Right kidney (tissue), 1 donor: ENCODE results near the gene MLLT3.

Source experiments
- DNase-seq: peaks from one replicate; pipeline ENCODE4 v3.0.0-alpha.2; 2016

The MLLT3 gene

GRCh38 chr9:20476912-20477521 lies 145.3 kb downstream of the MLLT3 start:
- DNase-seq: no peak

DNA sequence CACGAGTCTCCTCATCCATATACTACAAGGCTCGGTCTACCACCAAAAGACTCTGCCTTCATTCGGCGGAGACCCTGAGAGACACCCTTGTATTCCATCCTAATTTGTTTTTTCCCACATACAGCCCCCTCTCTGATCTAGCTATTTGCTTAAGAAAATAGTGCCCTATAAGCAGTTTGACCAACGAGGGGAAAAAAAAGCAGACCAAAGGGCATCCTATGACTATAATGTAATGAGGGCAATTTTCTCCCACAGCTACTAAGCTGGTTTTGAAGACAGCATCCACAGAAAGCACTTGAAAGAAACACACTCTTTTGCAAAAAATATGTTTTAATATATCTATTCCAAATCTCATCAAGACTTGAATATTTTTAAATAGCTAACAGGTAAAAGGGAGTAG lies 147.8 kb downstream of the MLLT3 start:
- no peak for DNase-seq

DNA sequence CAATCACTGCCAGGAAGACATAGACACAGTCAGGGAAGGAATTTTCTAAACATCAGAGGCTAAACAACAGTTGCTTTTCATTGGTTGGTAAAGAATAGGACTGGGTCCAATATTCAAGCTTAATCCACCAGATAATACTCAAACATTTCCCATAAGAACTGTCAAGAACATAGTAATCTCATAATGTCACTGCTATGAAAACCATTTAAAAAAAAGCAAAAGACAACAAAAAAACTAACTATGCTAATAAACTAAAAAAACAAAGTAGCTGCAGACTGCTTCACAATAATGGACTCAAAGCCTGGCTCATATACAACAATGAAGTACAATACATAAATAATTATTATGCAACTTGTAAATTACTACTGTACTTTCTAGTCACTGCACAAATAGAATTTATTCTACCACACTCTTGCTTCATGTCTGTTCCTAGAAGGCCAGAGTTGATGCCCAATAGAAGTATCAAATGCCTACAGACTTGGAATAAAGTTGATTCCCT lies 148.7 kb downstream of the MLLT3 start:
- no peak for DNase-seq

DNA sequence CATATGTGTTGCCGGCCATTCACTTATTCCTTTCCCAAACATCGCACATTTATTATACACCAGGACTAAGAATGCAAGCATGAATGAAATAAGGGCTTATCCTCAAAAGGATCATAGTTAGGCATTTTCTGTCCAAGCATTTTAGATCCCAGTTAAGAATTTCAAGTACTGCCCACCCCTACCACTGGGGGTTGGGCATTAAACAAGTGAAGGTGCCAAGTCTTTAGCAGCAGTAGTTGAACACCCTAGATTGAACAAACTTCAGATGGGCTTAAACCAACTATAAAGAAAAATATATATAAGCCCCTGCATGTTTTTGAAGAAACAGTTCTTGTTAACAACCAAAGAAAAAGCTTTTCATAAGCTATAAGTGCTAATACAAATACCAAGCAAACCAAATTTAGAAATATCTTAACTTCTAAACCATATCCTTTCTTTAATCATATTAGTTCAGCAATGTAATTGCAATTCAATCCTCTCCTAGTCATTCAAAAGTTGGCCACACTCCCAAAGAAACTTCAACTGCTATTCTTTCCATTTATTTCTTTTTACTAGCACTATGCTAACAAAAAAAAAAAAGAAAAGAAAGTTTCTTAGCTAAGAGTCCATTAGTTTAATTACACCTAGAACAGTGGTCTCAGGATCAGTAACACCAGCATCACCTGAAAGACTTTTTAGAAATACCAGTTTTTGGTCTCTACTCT lies 149.8 kb downstream of the MLLT3 start:
- no peak for DNase-seq

DNA sequence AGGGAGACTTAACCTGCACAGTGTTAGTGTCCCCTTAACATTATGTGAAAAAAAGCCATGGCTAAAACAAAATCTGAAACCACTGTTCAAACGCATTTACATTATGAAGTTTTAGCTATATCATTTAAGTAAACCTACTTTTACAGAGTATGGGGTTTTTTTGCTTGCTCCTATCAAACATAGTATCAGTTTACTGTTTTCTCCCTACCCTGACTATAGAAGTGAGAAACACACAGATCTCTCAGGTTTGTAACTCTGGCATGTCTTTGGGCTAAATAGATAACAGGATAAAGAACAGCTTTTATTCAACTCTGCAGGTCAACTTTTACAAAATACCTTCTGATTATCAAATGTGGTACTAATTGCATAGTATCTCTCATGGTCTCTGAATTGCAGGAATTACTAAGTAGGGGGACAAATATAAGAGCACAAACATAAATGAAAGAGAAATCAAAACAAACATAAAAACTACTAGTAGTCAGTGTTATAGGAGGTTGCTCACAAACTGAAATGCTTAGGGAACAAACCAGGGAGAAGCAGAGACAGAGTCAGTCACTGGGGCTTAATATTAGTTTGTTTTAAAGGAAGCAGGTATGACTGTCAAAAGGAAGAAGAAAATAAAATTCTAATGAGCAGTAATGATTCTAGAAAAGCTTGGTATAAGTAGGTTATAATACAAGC lies 155.8 kb downstream of the MLLT3 start:
- no peak for DNase-seq

DNA sequence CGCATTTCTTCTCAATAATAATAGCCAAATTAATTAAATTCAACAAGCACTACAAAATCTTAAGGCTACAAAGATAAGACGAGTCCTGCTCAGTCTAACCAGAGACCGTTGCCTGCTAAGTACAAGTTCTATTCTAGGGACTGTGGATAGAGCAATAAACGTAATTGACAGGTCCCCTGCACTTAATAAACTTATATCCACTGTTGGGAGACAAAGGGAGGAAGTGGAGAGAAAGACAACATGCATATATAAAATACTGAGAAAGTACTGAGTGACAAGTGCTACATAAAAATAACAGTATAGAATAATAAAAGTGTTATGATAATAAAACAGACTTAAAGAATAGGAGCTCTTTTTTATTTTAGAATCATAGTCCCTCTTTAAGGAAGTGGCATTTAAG lies 158.1 kb downstream of the MLLT3 start:
- no peak for DNase-seq

DNA sequence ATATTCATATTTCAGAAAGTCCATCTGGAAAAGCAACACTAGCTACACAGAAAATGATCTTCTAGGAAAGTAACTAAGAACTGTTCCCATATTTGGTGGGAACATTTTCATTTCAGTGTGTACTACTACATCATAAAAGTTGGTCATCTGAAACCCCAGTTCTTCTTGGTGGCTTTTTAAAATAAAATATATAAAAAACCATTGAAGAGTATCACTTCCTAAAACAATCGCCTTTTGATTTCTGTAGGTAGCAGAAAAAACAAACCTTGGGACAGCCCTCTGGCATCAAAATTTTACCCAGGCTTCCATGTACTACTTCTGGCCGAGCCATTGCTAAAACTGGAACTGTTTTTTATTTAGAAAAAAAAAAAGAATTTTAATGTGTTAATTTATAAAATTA lies 158.5 kb downstream of the MLLT3 start:
- no peak for DNase-seq

GRCh38 chr9:20462410-20462809 lies 159.9 kb downstream of the MLLT3 start:
- DNase-seq: no peak

DNA sequence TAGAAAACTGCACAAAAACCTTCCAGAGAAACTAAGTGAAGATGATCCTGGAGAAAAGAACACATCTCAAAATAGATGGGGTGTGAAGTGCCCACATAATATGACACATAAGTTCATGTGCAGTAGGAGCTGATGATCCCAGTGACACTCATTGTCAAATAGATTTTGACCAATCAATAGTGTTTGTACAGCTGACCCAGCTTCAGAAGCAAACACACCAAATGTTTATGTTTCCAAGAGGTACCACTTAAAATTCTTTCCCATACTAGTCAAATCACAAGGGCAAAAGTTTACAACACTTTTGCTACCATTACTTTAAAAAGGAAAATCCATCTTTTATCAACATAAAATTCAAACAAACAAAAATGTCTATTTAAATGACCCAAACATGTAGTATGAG lies 175.0 kb downstream of the MLLT3 start:
- DNase-seq: no peak

GRCh38 chr9:20446248-20446647 lies 176.1 kb downstream of the MLLT3 start:
- DNase-seq: no peak

GRCh38 chr9:20442461-20443319 lies 179.6 kb downstream of the MLLT3 start:
- DNase-seq: no peak

DNA sequence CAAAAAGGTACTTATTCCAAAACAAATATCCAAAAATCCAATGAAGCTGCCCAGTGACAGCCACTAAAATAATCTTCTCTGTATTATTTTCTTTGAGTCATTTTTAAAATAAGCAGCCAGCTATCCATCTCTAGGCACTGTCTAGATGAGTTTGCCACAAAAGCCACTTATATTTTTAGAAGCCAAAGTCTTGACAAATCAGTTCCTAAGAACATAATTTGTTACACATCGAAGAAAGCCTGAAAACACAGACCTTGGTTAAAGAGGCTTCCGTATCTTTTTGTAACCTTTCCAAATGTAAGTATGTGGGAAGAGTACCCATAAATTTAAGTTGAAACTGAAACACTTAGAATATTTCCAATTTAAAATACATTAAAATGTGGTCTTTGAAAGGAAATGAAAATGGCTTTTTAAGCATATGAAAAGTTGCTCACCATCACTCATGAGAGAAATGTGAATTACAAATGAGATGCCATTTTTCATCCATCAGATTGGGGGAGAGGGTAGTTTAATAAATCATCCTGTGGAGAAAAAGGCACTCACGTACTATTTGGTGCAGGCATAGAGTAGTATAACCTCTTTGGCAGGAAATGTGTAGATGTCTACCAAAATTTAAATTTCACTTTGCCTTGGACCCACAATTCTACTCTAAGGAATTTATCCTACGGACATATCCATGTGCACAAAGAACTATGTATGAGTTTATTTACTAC lies 180.4 kb downstream of the MLLT3 start:
- DNase-seq: no peak

- no peak for DNase-seq
Observed at GRCh38 chr9:20441166-20441565, 181.1 kb downstream of the MLLT3 start.

GRCh38 chr9:20437476-20437875 lies 184.8 kb downstream of the MLLT3 start:
- DNase-seq: no peak

DNA sequence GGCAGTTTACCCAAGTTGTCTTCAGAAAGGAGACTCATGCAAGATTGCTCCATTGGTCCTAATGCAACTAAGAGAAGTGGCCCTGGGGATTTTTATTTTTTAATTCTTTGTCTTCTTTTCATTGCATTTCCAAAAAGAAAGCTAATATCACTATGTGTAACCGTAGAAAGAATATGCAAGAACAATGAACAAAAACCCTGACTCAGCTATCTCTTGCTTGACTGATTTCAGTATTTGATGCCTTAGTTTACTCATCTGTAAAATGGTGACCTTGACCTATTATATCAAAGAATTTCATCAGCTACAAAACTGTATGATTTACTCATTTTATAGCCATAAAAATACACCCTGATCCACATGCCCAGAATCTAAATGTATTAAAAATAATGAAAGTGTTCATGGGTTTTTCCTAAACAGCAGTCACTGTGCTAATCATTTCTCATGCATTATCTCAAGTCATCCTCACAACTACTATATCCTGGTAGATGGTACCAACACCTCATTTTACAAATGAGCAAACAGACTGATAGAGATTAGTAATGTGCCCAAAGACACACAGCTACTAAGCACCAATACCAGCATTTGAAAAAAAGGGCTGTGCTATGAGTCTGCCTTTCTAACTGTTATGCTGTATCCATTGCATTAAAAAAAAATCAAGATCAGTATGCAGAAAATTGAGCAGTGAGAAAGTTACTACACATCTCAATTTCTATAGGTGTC lies 185.7 kb downstream of the MLLT3 start:
- no peak for DNase-seq

GRCh38 chr9:20428976-20429375 lies 193.3 kb downstream of the MLLT3 start:
- DNase-seq: no peak

DNA sequence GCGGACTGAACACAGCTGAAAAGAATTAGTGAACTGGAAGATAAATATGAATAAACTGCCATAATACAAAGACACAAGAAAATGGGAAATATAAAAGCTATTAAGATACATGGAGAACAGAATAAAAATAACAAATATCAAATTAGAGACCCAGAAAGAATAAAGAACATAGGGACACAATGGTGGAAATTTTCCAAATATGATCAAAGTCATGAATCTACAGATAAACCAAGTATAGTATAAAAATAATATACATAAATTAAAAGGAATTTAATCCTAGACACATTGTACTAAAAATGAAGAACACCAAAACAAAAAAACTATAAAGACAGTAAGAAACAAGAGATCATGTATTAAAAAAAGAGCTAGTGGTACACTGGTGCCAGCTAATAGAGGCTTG lies 194.9 kb downstream of the MLLT3 start:
- DNase-seq: no peak

DNA sequence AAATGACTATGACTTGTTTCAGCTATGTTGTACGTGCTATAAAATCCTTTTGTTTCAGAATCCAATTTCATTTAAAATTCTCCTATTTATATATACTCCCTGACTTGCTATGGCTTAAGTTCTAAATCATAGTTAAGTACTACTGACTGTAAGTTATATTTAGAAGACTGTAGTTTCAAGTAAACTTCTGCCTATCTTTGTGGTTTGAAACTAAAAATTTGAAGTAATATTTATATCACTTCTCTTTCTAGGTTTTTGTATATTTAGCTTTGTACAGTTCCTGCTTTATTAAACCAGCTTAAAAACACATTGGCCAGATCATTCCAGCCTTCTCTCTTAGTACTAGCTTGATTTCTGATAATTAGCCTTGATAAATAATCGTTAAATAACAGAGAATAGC lies 196.3 kb downstream of the MLLT3 start:
- DNase-seq: no peak

DNA sequence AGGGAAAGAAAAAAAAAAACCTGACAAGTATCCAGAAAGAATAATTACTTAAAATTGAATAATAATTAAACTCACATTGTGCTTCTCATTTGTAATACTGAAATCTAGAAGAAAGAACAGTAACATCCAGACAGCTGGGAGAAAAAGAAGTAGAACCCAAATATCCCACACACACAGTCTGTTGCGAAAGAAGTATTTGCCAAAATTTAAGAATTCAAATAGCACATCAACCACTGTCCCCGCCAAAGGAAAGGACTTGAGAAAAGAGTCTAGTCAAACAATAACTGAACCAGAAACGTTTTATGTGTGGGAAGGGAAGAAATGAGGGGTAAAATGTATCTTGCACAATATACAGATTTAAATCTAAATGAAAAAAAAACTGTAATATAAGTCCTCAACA lies 202.8 kb downstream of the MLLT3 start:
- DNase-seq: no peak

DNA sequence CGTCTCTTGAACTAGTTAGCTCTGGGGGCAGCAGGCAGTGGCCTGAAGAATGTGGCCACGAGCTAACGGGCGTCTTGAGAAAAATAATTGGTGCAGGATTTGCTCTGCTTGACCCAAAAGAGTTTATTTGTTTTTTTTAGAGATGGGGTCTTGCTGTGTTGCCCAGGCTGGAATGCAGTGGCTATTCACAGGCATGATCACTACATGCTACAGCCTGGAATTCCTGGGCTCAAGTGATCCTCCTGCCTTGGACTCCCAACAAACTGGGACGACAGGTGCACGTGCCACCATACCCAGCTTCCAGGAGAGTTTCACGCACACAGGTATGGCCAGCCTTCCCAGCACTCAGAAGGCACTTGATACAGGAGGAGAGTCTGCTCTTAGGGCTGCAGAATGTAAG lies 203.8 kb downstream of the MLLT3 start:
- no peak for DNase-seq

DNA sequence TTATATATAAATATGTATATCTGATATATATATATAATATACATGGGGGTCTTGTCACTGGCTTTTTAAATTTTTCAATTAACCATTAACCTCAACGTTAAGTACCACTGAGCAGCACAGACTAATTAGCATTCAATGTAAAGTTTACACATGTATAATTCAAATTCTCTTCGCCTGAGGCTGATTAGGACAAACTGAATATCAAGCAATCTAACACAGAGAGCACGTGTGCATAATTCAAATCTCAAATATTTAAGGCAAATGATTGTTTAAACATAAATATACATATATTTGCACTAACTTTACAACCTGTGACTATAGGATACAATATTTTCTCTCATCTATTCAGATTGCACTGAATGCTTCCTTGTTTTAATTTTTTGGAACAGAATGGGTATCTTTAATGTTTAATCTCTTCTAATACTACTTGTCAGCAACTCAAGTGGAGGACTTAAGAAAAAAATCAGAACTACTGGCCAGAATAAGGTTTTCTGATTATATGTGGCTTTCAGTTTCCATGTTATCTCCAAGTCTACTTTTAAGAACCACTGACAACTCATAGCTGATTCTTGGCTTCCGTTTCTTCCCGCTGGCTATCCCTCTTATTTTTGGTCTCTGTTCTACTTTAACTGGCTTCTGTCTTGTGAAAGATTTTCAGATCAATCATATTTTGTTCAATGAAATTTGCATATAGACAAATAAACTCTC lies 204.8 kb downstream of the MLLT3 start:
- DNase-seq: no peak
